ENCODE measurements around the gene MYH11. TPM values are rescaled to one million over a fixed set of nuclear protein-coding genes. Genes with fewer than 3 reads are reported as not detected.
"Not testable (repeated sequence)": the region's sequence is repeated elsewhere in the genome, so short reads cannot be mapped to it uniquely, and the experiment has no call there.

The MYH11 gene
- total and polyA plus RNA-seq, 5 donors = 70.6 to 420 (median 110) TPM

GRCh38 chr16:15855704-15856003 is 1.2 kb downstream of the MYH11 start:
- DNase-seq = no peak
- Histone ChIP-seq H3K9me3 (ENCODE audit: control insufficient read depth, low read length) (no peaks in the 10 kb centered on the region), H3K27me3 (ENCODE audit: control insufficient read depth, insufficient read depth) (no peaks in the 10 kb centered on the region), H3K4me1 (ENCODE audit: control insufficient read depth, insufficient read depth, low read length) (no peaks in the 10 kb centered on the region), H3K27ac (ENCODE audit: low read length) (no peak overlapping the region), H3K4me3 (ENCODE audit: low read length) (peak overlapping the region; percentile 75)
- no peak for ATAC-seq
- intact Hi-C loops (cut with DNase I) = no loop called here
- 8% methylated on average over 5 of the region's 5 CpGs for WGBS

GRCh38 chr16:15854906-15855703 is 1.7 kb downstream of the MYH11 start:
- 50% methylated on average over 15 of the region's 15 CpGs for WGBS
- ATAC-seq (no peak), DNase-seq (no peak)
- Histone ChIP-seq H3K4me3 (ENCODE audit: low read length) (peak overlapping the region; percentile 75), H3K4me1 (ENCODE audit: control insufficient read depth, insufficient read depth, low read length) (no peaks in the 10 kb centered on the region), H3K27me3 (ENCODE audit: control insufficient read depth, insufficient read depth) (no peaks in the 10 kb centered on the region), H3K9me3 (ENCODE audit: control insufficient read depth, low read length) (no peaks in the 10 kb centered on the region), H3K27ac (ENCODE audit: low read length) (no peak overlapping the region)
- intact Hi-C loops (cut with DNase I) = no loop called here

GRCh38 chr16:15854061-15854460 is 2.8 kb downstream of the MYH11 start:
- intact Hi-C loops (cut with DNase I) = no loop called here
- 60% methylated on average over 3 of the region's 3 CpGs for WGBS
- no peaks in the 10 kb centered on the region for H3K9me3 ChIP-seq (ENCODE audit: control insufficient read depth, low read length)
- ATAC-seq (no peak), DNase-seq (no peak)
- no peak overlapping the region for H3K4me3 ChIP-seq (ENCODE audit: low read length)
- H3K4me1 ChIP-seq (ENCODE audit: control insufficient read depth, insufficient read depth, low read length) = no peaks in the 10 kb centered on the region
- H3K27me3 ChIP-seq (ENCODE audit: control insufficient read depth, insufficient read depth) = no peaks in the 10 kb centered on the region
- no peak overlapping the region for H3K27ac ChIP-seq (ENCODE audit: low read length)

DNA sequence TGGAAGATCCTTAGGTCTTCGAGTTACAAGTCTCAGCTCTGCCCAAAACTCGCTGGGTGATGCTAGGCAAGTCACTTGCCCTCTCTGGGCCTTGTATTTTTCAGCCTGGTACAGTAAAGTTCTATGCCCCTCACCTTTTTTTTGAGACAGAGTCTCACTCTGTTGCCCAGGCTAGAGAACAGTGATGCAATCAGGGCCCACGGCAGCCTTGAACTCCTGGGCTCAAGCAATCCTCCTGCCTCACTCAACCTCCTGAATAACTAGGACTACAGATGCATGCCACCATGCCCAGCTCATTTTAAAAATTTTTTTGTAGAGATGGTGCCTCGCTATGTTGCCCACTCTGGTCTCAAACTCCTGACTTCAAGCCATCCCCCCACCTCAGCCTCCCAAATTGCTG is 3.8 kb downstream of the MYH11 start:
- no peaks in the 10 kb centered on the region for H3K9me3 ChIP-seq (ENCODE audit: control insufficient read depth, low read length)
- no peak for ATAC-seq
- H3K4me3 ChIP-seq (ENCODE audit: low read length) = no peak overlapping the region
- no peak overlapping the region for H3K27ac ChIP-seq (ENCODE audit: low read length)
- H3K4me1 ChIP-seq (ENCODE audit: control insufficient read depth, insufficient read depth, low read length) = no peaks in the 10 kb centered on the region
- no peak for DNase-seq
- intact Hi-C loops (cut with DNase I) = no loop called here
- WGBS = 80% methylated on average over 4 of the region's 4 CpGs
- no peaks in the 10 kb centered on the region for H3K27me3 ChIP-seq (ENCODE audit: control insufficient read depth, insufficient read depth)

DNA sequence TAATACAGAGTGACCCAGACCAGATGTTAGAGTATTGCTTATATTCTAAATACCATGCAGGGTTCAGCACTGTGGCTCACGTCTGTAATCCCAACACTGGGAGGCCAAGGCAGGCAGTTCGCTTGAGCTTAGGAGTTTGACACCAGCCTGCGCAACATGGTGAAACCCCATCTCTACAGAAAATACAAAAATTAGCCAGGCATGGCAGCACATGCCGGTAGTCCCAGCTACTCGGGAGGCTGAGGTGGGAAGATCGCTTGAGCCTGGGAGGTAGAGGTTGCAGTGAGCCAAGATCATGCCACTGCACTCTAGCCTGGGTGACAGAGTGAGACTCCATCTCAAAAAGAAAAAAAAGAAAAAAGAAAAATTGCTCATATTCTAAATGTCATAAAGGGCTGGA is 6.3 kb downstream of the MYH11 start:
- H3K4me1 ChIP-seq (ENCODE audit: control insufficient read depth, insufficient read depth, low read length); ATAC-seq; H3K27me3 ChIP-seq (ENCODE audit: control insufficient read depth, insufficient read depth); intact Hi-C loops (cut with DNase I); DNase-seq; H3K4me3 ChIP-seq (ENCODE audit: low read length); H3K27ac ChIP-seq (ENCODE audit: low read length); H3K9me3 ChIP-seq (ENCODE audit: control insufficient read depth, low read length): not testable (repeated sequence)
- WGBS = 88% methylated on average over 6 of the region's 6 CpGs

DNA sequence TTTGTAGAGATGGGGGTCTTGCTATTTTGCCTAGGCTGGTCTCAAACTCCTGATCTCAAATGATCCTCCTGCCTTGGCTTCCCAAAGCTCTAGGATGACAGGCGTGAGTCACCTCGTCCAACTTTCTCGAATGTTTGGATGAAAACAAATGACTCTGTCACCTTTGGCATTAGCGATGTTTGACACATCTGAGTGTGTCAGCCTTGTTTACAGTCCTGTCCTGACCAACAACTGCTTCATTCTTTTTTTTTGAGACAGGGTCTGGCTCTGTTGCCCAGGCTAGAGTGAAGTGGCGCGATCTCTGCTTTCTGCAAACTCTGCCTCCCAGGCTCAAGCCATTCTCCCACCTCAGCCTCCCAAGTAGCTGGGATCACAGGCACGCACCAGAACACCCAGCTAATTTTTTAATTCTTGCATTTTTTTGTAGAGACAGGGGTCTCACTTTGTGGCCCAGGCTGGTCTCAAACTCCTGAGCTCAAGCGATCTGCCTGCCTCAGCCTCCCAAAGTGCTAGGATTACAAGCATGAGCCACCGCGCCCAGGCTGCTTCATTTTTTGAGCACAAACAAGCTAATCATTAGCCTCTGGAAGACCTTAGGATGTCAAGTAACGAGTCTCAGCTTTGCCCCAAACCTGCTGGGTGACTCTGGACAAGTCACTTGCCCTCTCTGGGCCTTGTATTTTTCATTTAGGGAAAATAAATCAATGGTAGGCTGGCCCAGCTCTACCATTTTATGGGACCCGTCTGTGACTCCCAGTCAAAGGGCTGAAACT is 7.4 kb downstream of the MYH11 start:
- no peak overlapping the region for H3K27ac ChIP-seq (ENCODE audit: low read length)
- WGBS = 86% methylated on average over 12 of the region's 12 CpGs
- H3K9me3 ChIP-seq (ENCODE audit: control insufficient read depth, low read length) = no peaks in the 10 kb centered on the region
- H3K4me1 ChIP-seq (ENCODE audit: control insufficient read depth, insufficient read depth, low read length) = no peaks in the 10 kb centered on the region
- DNase-seq = no peak
- no peak for ATAC-seq
- intact Hi-C loops (cut with DNase I) = no loop called here
- H3K27me3 ChIP-seq (ENCODE audit: control insufficient read depth, insufficient read depth) = no peaks in the 10 kb centered on the region
- H3K4me3 ChIP-seq (ENCODE audit: low read length) = no peak overlapping the region

DNA sequence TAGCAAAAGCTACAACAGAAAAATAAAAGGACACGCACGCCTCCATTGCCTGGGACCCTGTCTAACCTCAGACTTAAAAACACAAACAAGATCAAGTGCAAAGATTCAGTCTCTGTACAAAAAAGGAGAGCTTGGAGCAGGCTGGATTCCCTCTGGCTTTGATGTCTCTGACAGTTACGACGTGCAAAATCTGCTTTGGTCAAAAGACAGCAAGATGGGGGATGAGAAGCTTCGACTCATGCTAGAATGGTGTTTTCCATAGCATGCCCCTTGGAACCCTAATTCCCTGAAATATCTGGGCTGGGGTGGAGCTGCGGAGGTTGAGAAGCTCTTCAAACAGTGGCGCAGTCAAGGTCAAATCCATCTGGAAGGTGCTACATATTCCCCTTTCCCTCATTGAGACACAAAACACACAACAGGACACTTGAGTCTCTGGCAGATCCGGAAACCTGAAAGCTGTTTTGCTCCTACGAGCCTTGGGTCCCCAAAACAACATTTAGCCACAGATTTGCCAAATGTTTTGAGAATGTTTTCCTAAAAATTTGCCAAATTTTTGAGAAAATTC is 9.1 kb downstream of the MYH11 start:
- intact Hi-C loops (cut with DNase I) = no loop called here
- H3K27ac ChIP-seq (ENCODE audit: low read length) = no peak overlapping the region
- no peak overlapping the region for H3K4me3 ChIP-seq (ENCODE audit: low read length)
- no peaks in the 10 kb centered on the region for H3K27me3 ChIP-seq (ENCODE audit: control insufficient read depth, insufficient read depth)
- DNase-seq (no peak), ATAC-seq (no peak)
- WGBS = 65% methylated on average over 9 of the region's 9 CpGs
- no peaks in the 10 kb centered on the region for H3K4me1 ChIP-seq (ENCODE audit: control insufficient read depth, insufficient read depth, low read length)
- H3K9me3 ChIP-seq (ENCODE audit: control insufficient read depth, low read length) = no peaks in the 10 kb centered on the region

GRCh38 chr16:15846510-15846909 is 10.3 kb downstream of the MYH11 start:
- H3K9me3 ChIP-seq (ENCODE audit: control insufficient read depth, low read length) = no peaks in the 10 kb centered on the region
- 79% methylated on average over 4 of the region's 4 CpGs for WGBS
- H3K4me1 ChIP-seq (ENCODE audit: control insufficient read depth, insufficient read depth, low read length) = no peaks in the 10 kb centered on the region
- DNase-seq (no peak), ATAC-seq (no peak)
- no peaks in the 10 kb centered on the region for H3K27me3 ChIP-seq (ENCODE audit: control insufficient read depth, insufficient read depth)
- no peak overlapping the region for H3K27ac ChIP-seq (ENCODE audit: low read length)
- intact Hi-C loops (cut with DNase I) = no loop called here
- no peak overlapping the region for H3K4me3 ChIP-seq (ENCODE audit: low read length)

DNA sequence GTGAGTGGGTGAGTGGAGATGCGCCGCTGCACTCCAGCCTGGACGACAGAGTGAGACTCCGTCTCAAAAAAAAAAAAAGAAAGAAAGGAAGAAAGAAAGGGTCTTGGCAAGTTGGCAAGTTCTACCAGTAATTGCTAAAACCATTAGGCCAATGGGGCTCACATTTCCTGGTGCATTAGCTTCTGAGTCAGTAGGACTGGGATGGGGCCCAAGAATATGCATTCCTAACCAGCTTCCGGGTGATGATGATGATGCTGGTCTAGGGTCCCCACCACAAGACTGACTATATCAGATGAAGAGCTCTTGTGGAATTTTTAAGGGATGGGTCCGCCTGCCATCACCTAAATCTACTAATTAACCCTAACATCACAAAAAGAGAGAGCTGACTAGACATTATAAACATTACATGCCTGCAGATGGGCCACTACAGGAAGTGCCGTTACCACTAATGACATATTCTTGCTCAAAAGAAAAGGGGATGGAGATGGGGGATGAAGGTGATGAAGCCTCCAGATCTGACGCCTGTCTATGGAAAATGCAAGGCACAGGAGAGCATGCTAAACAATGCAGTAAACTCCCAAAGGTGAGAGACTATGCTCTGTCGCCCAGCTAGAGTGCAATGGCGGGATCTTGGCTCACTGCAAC is 13.1 kb downstream of the MYH11 start:
- intact Hi-C loops (cut with DNase I) = no loop called here
- no peak for ATAC-seq
- 82% methylated on average over 10 of the region's 10 CpGs for WGBS
- Histone ChIP-seq H3K27ac (ENCODE audit: low read length) (no peak overlapping the region), H3K9me3 (ENCODE audit: control insufficient read depth, low read length) (no peaks in the 10 kb centered on the region), H3K27me3 (ENCODE audit: control insufficient read depth, insufficient read depth) (no peaks in the 10 kb centered on the region), H3K4me1 (ENCODE audit: control insufficient read depth, insufficient read depth, low read length) (no peaks in the 10 kb centered on the region), H3K4me3 (ENCODE audit: low read length) (no peak overlapping the region)
- no peak for DNase-seq

DNA sequence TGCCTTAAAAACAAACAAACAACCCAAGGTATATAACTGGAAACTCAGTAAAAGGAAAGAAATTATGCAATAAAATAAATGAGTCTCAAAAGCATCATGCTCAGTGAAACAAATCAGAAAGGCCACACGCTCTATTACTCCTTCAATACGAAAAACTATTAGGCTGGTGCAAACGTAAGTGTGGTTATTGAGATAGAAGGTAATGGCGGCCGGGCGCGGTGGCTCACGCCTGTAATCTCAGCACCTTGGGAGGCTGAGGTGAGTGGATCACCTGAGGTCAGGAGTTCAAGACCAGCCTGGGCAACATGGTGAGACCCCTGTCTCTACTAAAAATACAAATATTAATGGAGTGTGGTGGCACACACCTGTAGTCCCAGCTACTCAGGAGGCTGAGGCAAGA is 17.6 kb downstream of the MYH11 start:
- H3K27ac ChIP-seq (ENCODE audit: low read length); intact Hi-C loops (cut with DNase I); ATAC-seq; DNase-seq; H3K27me3 ChIP-seq (ENCODE audit: control insufficient read depth, insufficient read depth); H3K4me1 ChIP-seq (ENCODE audit: control insufficient read depth, insufficient read depth, low read length); H3K9me3 ChIP-seq (ENCODE audit: control insufficient read depth, low read length); H3K4me3 ChIP-seq (ENCODE audit: low read length): not testable (repeated sequence)
- WGBS = 93% methylated on average over 8 of the region's 8 CpGs

DNA sequence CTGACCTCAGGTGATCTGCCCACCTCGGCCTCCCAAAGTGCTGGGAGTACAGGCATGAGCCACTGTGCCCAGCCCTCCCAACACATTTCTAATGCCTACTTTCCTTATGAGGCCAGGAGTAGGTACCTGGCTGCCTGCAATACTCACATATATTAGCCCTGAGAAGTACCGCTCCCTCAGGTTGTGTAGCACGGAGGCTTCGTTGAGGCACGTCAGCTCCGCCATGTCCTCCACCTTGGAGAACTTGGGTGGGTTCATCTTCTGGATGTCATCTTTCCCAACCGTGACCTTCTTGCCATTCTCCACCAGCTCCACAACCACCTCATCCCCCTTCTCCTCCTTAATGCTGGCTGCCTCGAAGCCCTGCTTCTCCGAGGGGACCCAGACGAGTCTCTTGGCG is 19.1 kb downstream of the MYH11 start:
- Histone ChIP-seq H3K27ac (ENCODE audit: low read length) (no peak overlapping the region), H3K4me3 (ENCODE audit: low read length) (no peak overlapping the region), H3K27me3 (ENCODE audit: control insufficient read depth, insufficient read depth) (no peaks in the 10 kb centered on the region), H3K4me1 (ENCODE audit: control insufficient read depth, insufficient read depth, low read length) (peaks cover 4% of the 10 kb centered on the region), H3K9me3 (ENCODE audit: control insufficient read depth, low read length) (no peaks in the 10 kb centered on the region)
- intact Hi-C loops (cut with DNase I) = no loop called here
- WGBS = 95% methylated on average over 11 of the region's 11 CpGs
- ATAC-seq (no peak), DNase-seq (no peak)
